ENCODE results near the gene SLC29A4.

The SLC29A4 gene

GRCh38 chr7:5352440-5353010 is 69.8 kb downstream of the SLC29A4 start:
- DNase-seq, result no peak
- no peak overlapping the region for H2BK120ac ChIP-seq (ENCODE audit: low read depth, low read length)
- peaks cover 10% of the 10 kb centered on the region for H3K4me1 ChIP-seq (ENCODE audit: control insufficient read depth, insufficient read depth, low read depth, low read length)
- no peak overlapping the region for H3K23ac ChIP-seq (ENCODE audit: low read length in 2 of 2)
- no peaks in the 10 kb centered on the region for H3K9me3 ChIP-seq (ENCODE audit: control insufficient read depth, low read length)
- 98% methylated on average over 19 of the region's 19 CpGs for WGBS
- no peak overlapping the region for H4K8ac ChIP-seq (ENCODE audit: low read length)
- no peak overlapping the region for H2AFZ ChIP-seq (ENCODE audit: low read depth, low read length)
- H3K4me3 ChIP-seq (ENCODE audit: insufficient read depth in 1 of 2, low read depth in 1 of 2, low read length in 2 of 2), result no peak overlapping the region
- H3K79me1 ChIP-seq (replicated peaks; ENCODE audit: low read length, poor library complexity, severe bottlenecking), result peaks cover 65% of the 10 kb centered on the region
- no peak overlapping the region for H2BK15ac ChIP-seq (ENCODE audit: low read depth, poor library complexity, severe bottlenecking)
- no peak overlapping the region for H2BK12ac ChIP-seq (ENCODE audit: low read length in 2 of 2)
- H3K18ac ChIP-seq (ENCODE audit: low read depth in 1 of 2, low read length in 2 of 2), result no peak overlapping the region
- H2AK5ac ChIP-seq (ENCODE audit: low read length, severe bottlenecking), result no peak overlapping the region
- H2BK5ac ChIP-seq (ENCODE audit: low read depth, low read length, poor library complexity, severe bottlenecking), result no peak overlapping the region
- H3K27ac ChIP-seq (ENCODE audit: low read length, poor library complexity, severe bottlenecking), result no peak overlapping the region
- peaks cover 64 to 93% of the 10 kb centered on the region in 2 experiments for H3K36me3 ChIP-seq (ENCODE audit: control insufficient read depth in 1 of 2, insufficient read depth in 2 of 2, low read depth in 1 of 2, low read length in 2 of 2)
- no peak overlapping the region for H3K14ac ChIP-seq (ENCODE audit: low read length in 2 of 2)
- H4K91ac ChIP-seq (ENCODE audit: low read length), result no peak overlapping the region
- H3K9ac ChIP-seq (ENCODE audit: low read length), result no peak overlapping the region
- no peak overlapping the region for H3K4me2 ChIP-seq (ENCODE audit: low read length, poor library complexity, severe bottlenecking)
- no peak overlapping the region for H3K4ac ChIP-seq (ENCODE audit: low read depth in 1 of 2, low read length in 2 of 2)
- H3K27me3 ChIP-seq (ENCODE audit: control insufficient read depth in 1 of 2, insufficient read depth in 1 of 2, low read length in 2 of 2), result no peaks in the 10 kb centered on the region

DNA sequence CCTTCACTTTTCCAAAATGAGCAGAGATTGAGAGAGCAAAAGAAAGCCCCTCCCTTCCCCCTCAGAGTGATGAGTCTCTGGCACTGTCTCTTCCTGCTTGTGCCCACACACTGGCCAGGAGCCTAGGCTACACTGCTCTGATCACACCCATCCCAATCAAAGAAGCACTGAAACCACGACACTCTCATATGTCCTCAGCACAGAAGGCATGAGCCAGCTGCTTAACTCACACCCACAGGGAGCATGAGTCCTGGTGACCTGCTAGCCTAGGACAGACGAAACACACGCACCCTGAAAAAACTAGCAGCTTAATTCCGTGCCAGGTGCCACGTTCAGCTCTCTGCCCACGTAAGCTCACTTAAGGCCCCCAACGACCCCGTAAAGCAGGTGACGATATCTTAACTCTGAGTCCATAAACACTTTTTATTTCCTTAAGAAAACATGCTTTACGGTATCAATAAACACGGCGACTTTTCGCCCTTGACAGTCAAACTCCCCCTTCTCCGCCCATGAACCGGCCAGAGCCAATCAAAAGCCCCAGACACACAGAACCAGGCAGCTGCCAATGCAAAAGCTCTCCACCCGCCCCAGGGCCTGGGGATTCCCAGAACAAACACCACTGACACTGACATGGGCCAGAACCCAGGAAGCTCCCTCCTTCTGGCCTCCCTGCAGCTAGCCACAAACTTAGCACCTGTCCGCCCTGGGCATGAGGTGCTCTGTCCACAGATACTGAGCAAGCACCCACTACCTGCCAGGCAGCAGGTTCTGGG is 71.9 kb downstream of the SLC29A4 start:
- WGBS, result 80% methylated on average over 17 of the region's 17 CpGs
- Histone ChIP-seq H2AK5ac (ENCODE audit: low read length, severe bottlenecking) (no peak overlapping the region), H3K27me3 (ENCODE audit: control insufficient read depth in 1 of 2, insufficient read depth in 1 of 2, low read length in 2 of 2) (no peaks in the 10 kb centered on the region), H4K8ac (ENCODE audit: low read length) (no peak overlapping the region), H3K4me3 (ENCODE audit: insufficient read depth in 1 of 2, low read depth in 1 of 2, low read length in 2 of 2) (peak overlapping the region in 1 of 2 experiments; percentile 69), H4K91ac (ENCODE audit: low read length) (no peak overlapping the region), H2BK12ac (ENCODE audit: low read length in 2 of 2) (no peak overlapping the region), H3K27ac (ENCODE audit: low read length, poor library complexity, severe bottlenecking) (no peak overlapping the region), H2BK15ac (ENCODE audit: low read depth, poor library complexity, severe bottlenecking) (no peak overlapping the region), H3K36me3 (ENCODE audit: control insufficient read depth in 1 of 2, insufficient read depth in 2 of 2, low read depth in 1 of 2, low read length in 2 of 2) (peaks cover 75 to 90% of the 10 kb centered on the region in 2 experiments), H2BK120ac (ENCODE audit: low read depth, low read length) (no peak overlapping the region), H2BK5ac (ENCODE audit: low read depth, low read length, poor library complexity, severe bottlenecking) (no peak overlapping the region), H2AFZ (ENCODE audit: low read depth, low read length) (no peak overlapping the region), H3K14ac (ENCODE audit: low read length in 2 of 2) (no peak overlapping the region), H3K18ac (ENCODE audit: low read depth in 1 of 2, low read length in 2 of 2) (no peak overlapping the region), H3K9me3 (ENCODE audit: control insufficient read depth, low read length) (no peaks in the 10 kb centered on the region), H3K79me1 (replicated peaks; ENCODE audit: low read length, poor library complexity, severe bottlenecking) (peaks cover 57% of the 10 kb centered on the region), H3K9ac (ENCODE audit: low read length) (peak overlapping the region; percentile 78), H3K4me1 (ENCODE audit: control insufficient read depth, insufficient read depth, low read depth, low read length) (peaks cover 10% of the 10 kb centered on the region), H3K4me2 (ENCODE audit: low read length, poor library complexity, severe bottlenecking) (no peak overlapping the region), H3K4ac (ENCODE audit: low read depth in 1 of 2, low read length in 2 of 2) (no peak overlapping the region), H3K23ac (ENCODE audit: low read length in 2 of 2) (peak overlapping the region in 1 of 2 experiments; percentile 42)
- DNase-seq, result peak; percentile 66

All from mesenchymal stem cell (in vitro differentiated cells and primary cell).